Keratinocyte (primary cell): ENCODE data around the gene C9orf85. TPM values are rescaled to one million over a fixed set of nuclear protein-coding genes. Genes with fewer than 3 reads are reported as not detected.
"Not testable (repeated sequence)": the region's sequence is repeated elsewhere in the genome, so short reads cannot be mapped to it uniquely, and the experiment has no call there.

Experiments
- DNase-seq: peaks from one replicate; pipeline ENCODE4 v3.0.0-alpha.2; 2011; ENCODE audit warnings: low read depth, missing footprints, low spot score
- FAIRE-seq: peaks from 2 replicates; lab custom pipeline; 2011; peaks lifted over from hg19 to GRCh38; lab: Jason Lieb, UNC
- H2AFZ ChIP-seq: 2 replicates; pipeline ENCODE4 v1.6.0; 2012; ENCODE audit warnings: low read length, control low read depth, inconsistent platforms; ENCODE audit not compliant: control insufficient read depth
- H3K27ac ChIP-seq: 2 replicates; pipeline ENCODE4 v1.5.1; 2011; ENCODE audit warnings: low read length; ENCODE audit not compliant: control insufficient read depth, insufficient read depth
- H3K27me3 ChIP-seq: 3 replicates; pipeline ENCODE4 v1.6.0; 2011; ENCODE audit warnings: low read length; ENCODE audit not compliant: control insufficient read depth, insufficient read depth; ENCODE audit errors: extremely low read depth
- H3K36me3 ChIP-seq, 2 experiments: 2 replicates in 1 of 2; 3 replicates in 1 of 2; pipeline ENCODE4 v1.5.1; 2011; ENCODE audit warnings: low read length in 2 of 2, mild to moderate bottlenecking in 1 of 2; ENCODE audit not compliant: control insufficient read depth in 2 of 2, insufficient read depth in 2 of 2; ENCODE audit errors: extremely low read depth in 1 of 2
- H3K4me1 ChIP-seq: 3 replicates; pipeline ENCODE4 v1.5.1; 2011; ENCODE audit warnings: low read length; ENCODE audit not compliant: control insufficient read depth, insufficient read depth; ENCODE audit errors: extremely low read depth
- H3K4me2 ChIP-seq: 3 replicates; pipeline ENCODE4 v1.6.0; 2011; ENCODE audit warnings: low read depth, low read length; ENCODE audit not compliant: control insufficient read depth, insufficient read depth; ENCODE audit errors: extremely low read depth
- H3K4me3 ChIP-seq, 3 experiments: fragments of 200-600 bp in 1 of 3; sonication (generic) in 1 of 3; 2 replicates in 2 of 3; 3 replicates in 1 of 3; pipeline ENCODE4 v1.5.1; 2011 to 2016; ENCODE audit warnings: low read length in 3 of 3, mild to moderate bottlenecking in 3 of 3, control low read depth in 2 of 3, inconsistent platforms in 1 of 3, low read depth in 1 of 3, mixed read lengths in 1 of 3, mixed run types in 1 of 3, moderate library complexity in 1 of 3; ENCODE audit not compliant: control insufficient read depth in 2 of 3, insufficient read depth in 2 of 3; ENCODE audit errors: extremely low read depth in 1 of 3
- H3K79me2 ChIP-seq: 2 replicates; pipeline ENCODE4 v1.6.0; 2012; ENCODE audit warnings: low read length; ENCODE audit not compliant: control insufficient read depth, insufficient read depth
- H3K9ac ChIP-seq: 3 replicates; pipeline ENCODE4 v1.6.0; 2011; ENCODE audit warnings: low read length; ENCODE audit not compliant: control insufficient read depth, insufficient read depth; ENCODE audit errors: extremely low read depth
- H3K9me1 ChIP-seq: 3 replicates; pipeline ENCODE4 v1.6.0; 2011; ENCODE audit warnings: low read length; ENCODE audit not compliant: control insufficient read depth, insufficient read depth; ENCODE audit errors: extremely low read depth
- H3K9me3 ChIP-seq: 2 replicates; pipeline ENCODE4 v1.5.1; 2012; ENCODE audit warnings: low read depth, low read length; ENCODE audit not compliant: control insufficient read depth
- H4K20me1 ChIP-seq: 3 replicates; pipeline ENCODE4 v1.6.0; 2011; ENCODE audit warnings: low read length; ENCODE audit not compliant: control insufficient read depth, insufficient read depth; ENCODE audit errors: extremely low read depth
- EZH2 ChIP-seq: IDR thresholded peaks from one replicate; pipeline ENCODE4 v1.6.1; 2012; ENCODE audit warnings: inconsistent platforms, mild to moderate bottlenecking, low read length, moderate library complexity
- dilution Hi-C: fragments of 300-500 bp; cut with MboI; formaldehyde crosslinking; loops from one replicate; pipeline ENCODE4 v1.7.0; 2020; ENCODE audit warnings: low sequenced_read_pairs; ENCODE audit not compliant: extremely low pct_ligation_motif_present
- polyA plus RNA-seq, 5 experiments: library from polyadenylated mRNA; depleted of rRNA in 3 of 5; stranded (reverse) in 3 of 5; stranded (forward) in 1 of 5; unstranded in 1 of 5; fragments of >200 nt; gene quantifications; 1 replicate in 1 of 5; 2 replicates in 3 of 5; 3 replicates in 1 of 5; pipeline versions ENCODE4 v1.2.1 to v1.2.3, GENCODE V29; 2011 to 2012; ENCODE audit warnings: missing spikeins in 2 of 5, low read depth in 1 of 5, low replicate concordance in 1 of 5
- TF ChIP-seq, protein P1 (sequence below), 3 experiments: IDR thresholded peaks in 1 of 3; conservative IDR thresholded peaks in 1 of 3; optimal IDR thresholded peaks in 1 of 3; 2 replicates in 2 of 3; 3 replicates in 1 of 3; pipeline versions ENCODE3 to v1.5.1; 2011; ENCODE audit warnings: low read length in 3 of 3, mild to moderate bottlenecking in 3 of 3, moderate library complexity in 2 of 3, control low read depth in 1 of 3, inconsistent platforms in 1 of 3; ENCODE audit not compliant: insufficient read depth in 2 of 3; ENCODE audit errors: extremely low read depth in 1 of 3

C9orf85 gene
- polyA plus RNA-seq, 1 donor (not counting 4 experiments of a cell fraction or from before 2014, with no cell fraction given) = 18.2 TPM

GRCh38 chr9:71941998-71942567 is 30.6 kb downstream of the C9orf85 start:
- Histone ChIP-seq H3K9ac (no peak overlapping the region), H3K27me3 (no peaks in the 10 kb centered on the region), H2AFZ (no peak overlapping the region), H3K36me3 (no peaks in the 10 kb centered on the region), H3K4me1 (peaks cover 35% of the 10 kb centered on the region), H3K4me2 (peak overlapping the region; percentile 11), H3K27ac (no peak overlapping the region), H4K20me1 (no peaks in the 10 kb centered on the region), H3K79me2 (peaks cover 34% of the 10 kb centered on the region), H3K9me1 (no peaks in the 10 kb centered on the region), H3K4me3 (no peak overlapping the region), H3K9me3 (no peaks in the 10 kb centered on the region)
- DNase-seq (no peak), FAIRE-seq (peak; percentile 75)
- dilution Hi-C loops = no loop called here
- TF ChIP-seq, protein P1, sequence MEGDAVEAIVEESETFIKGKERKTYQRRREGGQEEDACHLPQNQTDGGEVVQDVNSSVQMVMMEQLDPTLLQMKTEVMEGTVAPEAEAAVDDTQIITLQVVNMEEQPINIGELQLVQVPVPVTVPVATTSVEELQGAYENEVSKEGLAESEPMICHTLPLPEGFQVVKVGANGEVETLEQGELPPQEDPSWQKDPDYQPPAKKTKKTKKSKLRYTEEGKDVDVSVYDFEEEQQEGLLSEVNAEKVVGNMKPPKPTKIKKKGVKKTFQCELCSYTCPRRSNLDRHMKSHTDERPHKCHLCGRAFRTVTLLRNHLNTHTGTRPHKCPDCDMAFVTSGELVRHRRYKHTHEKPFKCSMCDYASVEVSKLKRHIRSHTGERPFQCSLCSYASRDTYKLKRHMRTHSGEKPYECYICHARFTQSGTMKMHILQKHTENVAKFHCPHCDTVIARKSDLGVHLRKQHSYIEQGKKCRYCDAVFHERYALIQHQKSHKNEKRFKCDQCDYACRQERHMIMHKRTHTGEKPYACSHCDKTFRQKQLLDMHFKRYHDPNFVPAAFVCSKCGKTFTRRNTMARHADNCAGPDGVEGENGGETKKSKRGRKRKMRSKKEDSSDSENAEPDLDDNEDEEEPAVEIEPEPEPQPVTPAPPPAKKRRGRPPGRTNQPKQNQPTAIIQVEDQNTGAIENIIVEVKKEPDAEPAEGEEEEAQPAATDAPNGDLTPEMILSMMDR (optimal IDR thresholded peaks at IDR 0.05 in 1 of 3, IDR thresholded peaks at IDR 0.05 in 1 of 3, conservative IDR thresholded peaks at IDR 0.05 in 1 of 3; ENCODE audit: extremely low read depth in 1 of 3, insufficient read depth in 2 of 3, low read length in 3 of 3) = no peak
- no peak for TF ChIP-seq EZH2

- dilution Hi-C loops = no loop called here
- Histone ChIP-seq H3K9me1 (no peaks in the 10 kb centered on the region), H3K4me1 (peaks cover 26% of the 10 kb centered on the region), H3K9ac (peak overlapping the region; percentile 34), H3K9me3 (no peaks in the 10 kb centered on the region), H4K20me1 (no peaks in the 10 kb centered on the region), H3K27me3 (no peaks in the 10 kb centered on the region), H3K27ac (peak overlapping the region; percentile 81), H3K4me3 (peak overlapping the region in 2 of 3 experiments; percentile 6 to 26), H3K4me2 (peak overlapping the region; percentile 79), H3K36me3 (peaks cover 1 to 3% of the 10 kb centered on the region in 2 experiments), H2AFZ (no peak overlapping the region), H3K79me2 (peaks cover 27% of the 10 kb centered on the region)
- TF ChIP-seq, protein P1 (optimal IDR thresholded peaks at IDR 0.05 in 1 of 3, IDR thresholded peaks at IDR 0.05 in 1 of 3, conservative IDR thresholded peaks at IDR 0.05 in 1 of 3; ENCODE audit: extremely low read depth in 1 of 3, insufficient read depth in 2 of 3, low read length in 3 of 3) = no peak
- TF ChIP-seq EZH2 = no peak
- DNase-seq (no peak), FAIRE-seq (peak; percentile 67)
Measured at GRCh38 chr9:71944754-71945375, 33.4 kb downstream of the C9orf85 start.

DNA sequence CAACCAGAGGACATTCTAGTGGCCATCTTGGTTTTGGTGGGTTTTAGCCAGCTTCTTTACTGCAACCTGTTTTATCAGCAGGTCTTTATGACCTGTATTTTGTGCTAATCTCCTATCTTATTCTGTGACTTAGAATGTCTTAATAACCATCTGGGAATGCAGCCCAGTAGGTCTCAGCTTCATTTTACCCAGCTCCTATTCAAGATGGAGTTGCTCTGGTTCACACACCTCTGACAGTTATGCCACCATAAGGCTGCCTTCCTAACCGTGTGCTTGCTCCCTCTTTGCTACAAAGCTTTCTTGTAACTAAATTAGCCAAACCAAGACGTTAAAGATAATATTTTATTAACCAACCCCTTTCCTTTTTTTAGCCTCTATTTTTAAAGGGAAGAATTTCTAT is 43.2 kb downstream of the C9orf85 start:
- H3K4me2 ChIP-seq, H3K9me1 ChIP-seq, H3K4me3 ChIP-seq, H3K4me1 ChIP-seq, H3K79me2 ChIP-seq, H3K9ac ChIP-seq, H3K9me3 ChIP-seq, H3K36me3 ChIP-seq, H3K27me3 ChIP-seq, H4K20me1 ChIP-seq, H2AFZ ChIP-seq, dilution Hi-C loops, DNase-seq, FAIRE-seq, H3K27ac ChIP-seq: not testable (repeated sequence)
